Adrenal gland (tissue), 5 donors: ENCODE data around the gene CHRM5.

Source experiments
- CTCF ChIP-seq, 6 experiments: fragments of 450-650 bp in 4 of 6; fragments of 200-600 bp in 2 of 6; sonication (generic) in 1 of 6; IDR thresholded peaks; 1 replicate in 5 of 6; 2 replicates in 1 of 6; pipeline versions ENCODE4 v1.5.1 to v1.8.0; 2016 to 2021; ENCODE audit warnings: antibody characterized with exemption in 6 of 6, mild to moderate bottlenecking in 2 of 6, moderate library complexity in 1 of 6
- POLR2A ChIP-seq, 2 donors: fragments of 450-650 bp; IDR thresholded peaks; one replicate each; pipeline ENCODE4 v1.6.1; 2017; ENCODE audit warnings: antibody characterized with exemption in 2 of 2, mild to moderate bottlenecking in 2 of 2, moderate library complexity in 1 of 2
- donor health status: DM: no; HTN: no; CAD: no.

- TF ChIP-seq POLR2A (IDR thresholded peaks at IDR 0.05) (no peak), CTCF (IDR thresholded peaks at IDR 0.05) (no peak)
Measured at GRCh38 chr15:34114215-34114614, 145.9 kb downstream of the CHRM5 start.
